Astrocyte of the spinal cord (primary cell): ENCODE data around the gene ANTXR1.

Source experiments
- DNase-seq: peaks from one replicate; pipeline ENCODE4 v3.0.0; 2011; ENCODE audit warnings: low read depth, low spot score
- H3K4me3 ChIP-seq: 2 replicates; pipeline ENCODE4 v1.5.1; 2011; ENCODE audit warnings: low read depth, mild to moderate bottlenecking, low read length, moderate library complexity
- CTCF ChIP-seq: IDR thresholded peaks from 2 replicates; pipeline ENCODE4 v1.5.1; 2012; ENCODE audit warnings: low read depth, mild to moderate bottlenecking, low read length, inconsistent platforms
- in situ Hi-C: cut with HindIII; loops from 2 replicates; pipeline ENCODE4 v1.10.0; 2017; ENCODE audit warnings: low sequenced_read_pairs

The ANTXR1 gene

GRCh38 chr2:69036926-69037325 is 23.9 kb downstream of the ANTXR1 start:
- peak; percentile 81 for DNase-seq
- no peak overlapping the region for H3K4me3 ChIP-seq
- no peak for TF ChIP-seq CTCF
- in situ Hi-C loops = no loop called here

- no peak for DNase-seq
- TF ChIP-seq CTCF = no peak
- no peak overlapping the region for H3K4me3 ChIP-seq
- in situ Hi-C loops = no loop called here
Observed at GRCh38 chr2:69041214-69041613, 28.2 kb downstream of the ANTXR1 start.

- in situ Hi-C loops = no loop called here
Observed at GRCh38 chr2:69043736-69044400, 30.9 kb downstream of the ANTXR1 start.

GRCh38 chr2:69046221-69046662 is 33.3 kb downstream of the ANTXR1 start:
- no peak for TF ChIP-seq CTCF
- in situ Hi-C loops = no loop called here
- H3K4me3 ChIP-seq = no peak overlapping the region
- peak; percentile 96 for DNase-seq

More at GRCh38 chr2:69043736-69044400, 30.9 kb downstream of the ANTXR1 start:
- H3K4me3 ChIP-seq = no peak overlapping the region
- DNase-seq = no peak
- TF ChIP-seq CTCF = no peak

- no peak for TF ChIP-seq CTCF
- in situ Hi-C loops = no loop called here
- no peak overlapping the region for H3K4me3 ChIP-seq
- DNase-seq = no peak
Observed at GRCh38 chr2:69047625-69048145, 34.7 kb downstream of the ANTXR1 start.

- in situ Hi-C loops = no loop called here
- DNase-seq = no peak
- no peak for TF ChIP-seq CTCF
- H3K4me3 ChIP-seq = no peak overlapping the region
Observed at GRCh38 chr2:69050802-69051201, 37.8 kb downstream of the ANTXR1 start.
